Esophagus squamous epithelium (tissue), 5 donors: ENCODE results near the gene DCC. TPM values are rescaled to one million over a fixed set of nuclear protein-coding genes. Genes with fewer than 3 reads are reported as not detected.

Experiments used
- DNase-seq: peaks from one replicate; lab custom pipeline; 2025; lab: John Stamatoyannopoulos, UW
- H3K27ac ChIP-seq, 4 donors: fragments of 200-600 bp; sonication (generic); one replicate each; pipeline ENCODE4 v1.5.1; 2016 to 2019; ENCODE audit warnings: mild to moderate bottlenecking in 1 of 4
- H3K27me3 ChIP-seq, 4 donors: fragments of 200-600 bp; sonication (generic); 1 replicate in 3 of 4; 2 replicates in 1 of 4; pipeline versions ENCODE4 v1.5.1 to v1.6.0; 2017 to 2021; ENCODE audit warnings: antibody characterized with exemption in 1 of 4
- H3K36me3 ChIP-seq, 3 donors: fragments of 200-600 bp; sonication (generic); one replicate each; pipeline ENCODE4 v1.5.1; 2016 to 2019
- H3K4me1 ChIP-seq, 3 donors: fragments of 200-600 bp; sonication (generic); one replicate each; pipeline ENCODE4 v1.5.1; 2017 to 2019
- H3K4me3 ChIP-seq, 4 donors: fragments of 200-600 bp; sonication (generic); 1 replicate in 3 of 4; 2 replicates in 1 of 4; pipeline ENCODE4 v1.5.1; 2016 to 2019; ENCODE audit warnings: mild to moderate bottlenecking in 2 of 4, moderate library complexity in 1 of 4
- H3K9me3 ChIP-seq, 3 donors: fragments of 200-600 bp; sonication (generic); one replicate each; pipeline ENCODE4 v1.5.1; 2016 to 2019
- POLR2A ChIP-seq, 4 donors: fragments of 450-650 bp; IDR thresholded peaks; one replicate each; pipeline ENCODE4 v1.6.1; 2017; ENCODE audit warnings: antibody characterized with exemption in 4 of 4, mild to moderate bottlenecking in 4 of 4, moderate library complexity in 3 of 4
- WGBS, 2 donors: methylation state at CpG; one replicate each; pipeline ENCODE4 v1.1.5; 2018; 5-methylcytosine and 5-hydroxymethylcytosine counted together
- intact Hi-C: fragments of 100-400 bp; cut with DNase I; formaldehyde crosslinking; loops from one replicate; pipeline ENCODE4 v1.15.0; 2022
- total RNA-seq, 4 donors: library from RNA; depleted of rRNA; stranded (reverse); fragments of >200 nt; gene quantifications; one replicate each; pipeline ENCODE4 v1.1.0, GENCODE V29; 2016
- TF ChIP-seq, protein P1 (sequence below), 6 experiments: fragments of 450-650 bp in 4 of 6; fragments of 200-600 bp in 2 of 6; sonication (generic) in 2 of 6; IDR thresholded peaks; one replicate each; pipeline ENCODE4 v1.5.1; 2016 to 2019; ENCODE audit warnings: antibody characterized with exemption in 6 of 6, mild to moderate bottlenecking in 4 of 6, moderate library complexity in 4 of 6
- donor health status: DM: yes; HTN: yes; CAD: no.

The DCC gene
- total RNA-seq, 4 donors from 2014 or later = 0.06 to 0.95 TPM; not detected in 2

DNA sequence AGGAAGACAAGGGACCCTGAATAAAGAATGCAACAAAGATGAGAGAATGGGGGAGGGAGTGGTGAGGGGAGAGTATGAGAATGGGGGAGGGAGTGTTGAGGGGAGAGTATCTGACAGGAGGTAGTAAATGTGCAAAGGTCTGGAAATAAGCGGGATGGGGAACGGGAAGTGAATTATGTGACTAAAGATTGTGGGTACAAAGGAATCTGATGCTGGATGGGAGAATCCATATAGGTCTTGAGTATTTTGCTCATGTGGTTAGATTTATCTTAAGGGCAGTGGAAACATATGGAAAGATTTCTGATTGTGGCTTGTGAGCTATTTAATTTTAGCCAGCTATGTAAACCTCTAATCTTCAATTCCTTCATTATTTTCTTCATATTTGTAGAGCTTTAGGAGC, 593.4 kb downstream of the DCC start:
- Histone ChIP-seq H3K27me3 (no peaks in the 10 kb centered on the region), H3K9me3 (no peaks in the 10 kb centered on the region), H3K36me3 (no peaks in the 10 kb centered on the region), H3K27ac (no peak overlapping the region), H3K4me3 (no peak overlapping the region), H3K4me1 (no peaks in the 10 kb centered on the region)
- no peak for TF ChIP-seq POLR2A (IDR thresholded peaks at IDR 0.05)
- TF ChIP-seq, protein P1, sequence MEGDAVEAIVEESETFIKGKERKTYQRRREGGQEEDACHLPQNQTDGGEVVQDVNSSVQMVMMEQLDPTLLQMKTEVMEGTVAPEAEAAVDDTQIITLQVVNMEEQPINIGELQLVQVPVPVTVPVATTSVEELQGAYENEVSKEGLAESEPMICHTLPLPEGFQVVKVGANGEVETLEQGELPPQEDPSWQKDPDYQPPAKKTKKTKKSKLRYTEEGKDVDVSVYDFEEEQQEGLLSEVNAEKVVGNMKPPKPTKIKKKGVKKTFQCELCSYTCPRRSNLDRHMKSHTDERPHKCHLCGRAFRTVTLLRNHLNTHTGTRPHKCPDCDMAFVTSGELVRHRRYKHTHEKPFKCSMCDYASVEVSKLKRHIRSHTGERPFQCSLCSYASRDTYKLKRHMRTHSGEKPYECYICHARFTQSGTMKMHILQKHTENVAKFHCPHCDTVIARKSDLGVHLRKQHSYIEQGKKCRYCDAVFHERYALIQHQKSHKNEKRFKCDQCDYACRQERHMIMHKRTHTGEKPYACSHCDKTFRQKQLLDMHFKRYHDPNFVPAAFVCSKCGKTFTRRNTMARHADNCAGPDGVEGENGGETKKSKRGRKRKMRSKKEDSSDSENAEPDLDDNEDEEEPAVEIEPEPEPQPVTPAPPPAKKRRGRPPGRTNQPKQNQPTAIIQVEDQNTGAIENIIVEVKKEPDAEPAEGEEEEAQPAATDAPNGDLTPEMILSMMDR (IDR thresholded peaks at IDR 0.05) = no peak
- 82 to 83% methylated on average over 2 of the region's 2 CpGs for WGBS, 2 donors
- intact Hi-C loops = no loop called here
- no peak for DNase-seq

DNA sequence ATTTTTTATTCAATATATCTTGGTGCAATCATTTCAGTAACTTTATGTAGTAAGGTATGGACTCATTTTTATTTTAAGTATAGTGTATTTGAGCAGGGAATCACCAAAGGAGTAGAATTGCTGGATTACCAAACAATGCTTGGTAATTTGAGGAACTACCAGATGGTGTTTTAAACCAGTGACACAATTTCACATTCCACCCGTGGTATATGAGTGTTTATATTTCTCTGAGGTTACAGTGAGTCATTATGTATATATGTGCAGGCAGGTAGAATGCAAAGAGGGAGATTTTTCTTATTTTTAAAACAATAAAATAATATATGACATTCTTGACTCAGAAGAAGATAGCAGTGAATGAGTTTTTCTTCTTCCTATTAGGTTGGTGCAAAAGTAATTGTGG, 596.9 kb downstream of the DCC start:
- Histone ChIP-seq H3K4me3 (no peak overlapping the region), H3K27ac (no peak overlapping the region), H3K27me3 (no peaks in the 10 kb centered on the region), H3K36me3 (no peaks in the 10 kb centered on the region), H3K9me3 (no peaks in the 10 kb centered on the region), H3K4me1 (no peaks in the 10 kb centered on the region)
- no peak for DNase-seq
- intact Hi-C loops = no loop called here
- WGBS, 2 donors = 11 to 22% methylated on average over 1 of the region's 1 CpG
- no peak for TF ChIP-seq POLR2A (IDR thresholded peaks at IDR 0.05)
- TF ChIP-seq, protein P1 (IDR thresholded peaks at IDR 0.05) = no peak

DNA sequence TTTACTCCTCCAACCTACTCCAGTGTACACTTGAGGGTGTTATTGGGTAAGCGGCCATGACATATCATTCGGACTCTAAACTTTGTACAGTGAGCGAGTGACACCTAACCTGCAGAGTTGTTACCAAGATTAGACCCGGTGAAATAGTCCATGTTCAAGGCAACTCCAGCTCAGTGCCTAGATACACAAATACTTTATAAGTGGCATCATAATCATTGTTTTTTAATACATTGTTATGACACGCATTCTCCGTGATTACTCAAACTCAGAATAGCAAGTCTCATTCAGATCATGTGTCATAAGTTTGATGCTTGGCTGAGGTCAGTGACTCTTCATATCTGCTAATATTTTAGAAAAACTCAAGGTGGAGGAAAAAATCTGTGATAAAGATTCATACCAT, 597.8 kb downstream of the DCC start:
- no peak overlapping the region for H3K27ac ChIP-seq
- no peak overlapping the region for H3K4me3 ChIP-seq
- TF ChIP-seq, protein P1 (IDR thresholded peaks at IDR 0.05) = no peak
- TF ChIP-seq POLR2A (IDR thresholded peaks at IDR 0.05) = no peak
- no peak for DNase-seq
- no peaks in the 10 kb centered on the region for H3K9me3 ChIP-seq
- intact Hi-C loops = no loop called here
- no peaks in the 10 kb centered on the region for H3K27me3 ChIP-seq
- WGBS, 2 donors = 89 to 90% methylated on average over 6 of the region's 6 CpGs
- H3K36me3 ChIP-seq = no peaks in the 10 kb centered on the region
- H3K4me1 ChIP-seq = no peaks in the 10 kb centered on the region

DNA sequence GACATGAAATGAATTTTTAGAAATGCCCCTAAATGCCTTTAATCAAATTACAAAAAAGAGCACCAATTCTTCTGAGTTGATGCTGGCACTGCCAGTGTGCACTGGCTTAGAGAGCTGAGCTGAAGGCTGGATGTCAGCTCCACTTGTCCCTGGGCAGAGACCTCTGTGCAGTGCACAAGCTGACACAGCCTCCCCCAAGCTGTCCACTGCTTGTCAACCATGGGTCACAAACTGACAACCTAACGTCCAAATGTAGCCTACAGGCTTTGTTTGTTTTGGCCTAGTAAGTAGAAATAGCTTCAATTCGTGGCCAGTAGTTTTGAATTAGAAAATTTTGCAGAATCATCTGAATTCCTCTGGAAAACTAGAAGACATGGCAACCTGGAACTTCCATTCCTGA, 605.6 kb downstream of the DCC start:
- Histone ChIP-seq H3K36me3 (no peaks in the 10 kb centered on the region), H3K27me3 (no peaks in the 10 kb centered on the region), H3K4me3 (no peak overlapping the region), H3K27ac (no peak overlapping the region), H3K9me3 (no peaks in the 10 kb centered on the region), H3K4me1 (no peaks in the 10 kb centered on the region)
- no peak for TF ChIP-seq POLR2A (IDR thresholded peaks at IDR 0.05)
- TF ChIP-seq, protein P1 (IDR thresholded peaks at IDR 0.05) = no peak
- DNase-seq = no peak
- intact Hi-C loops = no loop called here
- 11 to 19% methylated on average over 2 of the region's 2 CpGs for WGBS, 2 donors

DNA sequence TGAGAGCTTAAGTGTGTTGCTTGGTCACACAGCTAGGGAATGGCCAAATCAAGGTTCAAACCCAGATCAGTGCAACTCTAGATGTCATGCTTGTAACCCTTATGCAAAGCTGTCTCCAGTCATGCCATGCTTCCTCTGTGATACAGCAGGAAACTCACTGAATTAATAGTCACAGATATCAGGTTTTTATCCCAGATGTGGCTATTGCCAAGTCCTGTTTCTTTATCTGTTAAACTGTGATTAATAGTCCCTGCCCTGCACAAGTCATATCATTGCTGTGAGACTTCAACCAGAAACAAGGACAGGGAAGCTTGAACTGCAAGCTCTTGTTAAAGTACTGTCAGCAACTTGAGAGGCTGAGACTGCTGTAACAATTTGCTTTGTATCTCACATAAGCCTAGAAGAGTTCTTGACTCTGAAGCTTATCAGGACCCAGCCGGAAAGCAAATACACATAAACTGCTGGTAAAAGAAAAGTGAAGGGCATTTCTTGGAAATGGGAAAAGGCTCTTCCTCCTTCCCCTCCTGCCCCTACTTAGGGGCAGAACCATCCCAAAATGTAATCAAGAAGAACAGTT, 609.0 kb downstream of the DCC start:
- H3K4me3 ChIP-seq = no peak overlapping the region
- intact Hi-C loops = no loop called here
- H3K36me3 ChIP-seq = no peaks in the 10 kb centered on the region
- DNase-seq = no peak
- no peaks in the 10 kb centered on the region for H3K4me1 ChIP-seq
- no peak overlapping the region for H3K27ac ChIP-seq
- peaks cover 0 to 5% (median 0%) of the 10 kb centered on the region in 3 donors for H3K9me3 ChIP-seq
- H3K27me3 ChIP-seq = no peaks in the 10 kb centered on the region
- WGBS, 2 donors = 37 to 50% methylated on average over 1 of the region's 1 CpG
- TF ChIP-seq POLR2A (IDR thresholded peaks at IDR 0.05) = no peak
- TF ChIP-seq, protein P1 (IDR thresholded peaks at IDR 0.05) = no peak
